GM23338 (cell line): ENCODE data around the gene SALL2.

Experiments
- EZH2 ChIP-seq: fragments of 200-600 bp; sonication (generic); IDR thresholded peaks from one replicate; pipeline ENCODE4 v1.8.0; 2017; ENCODE audit warnings: antibody characterized with exemption, mild to moderate bottlenecking, low read depth; ENCODE audit not compliant: unreplicated experiment
- EZH2phosphoT487 ChIP-seq: fragments of 200-600 bp; sonication (generic); IDR thresholded peaks from one replicate; pipeline ENCODE4 v1.8.1; 2018; ENCODE audit warnings: antibody characterized with exemption; ENCODE audit not compliant: unreplicated experiment
- JUNB ChIP-seq: IDR thresholded peaks from one replicate; pipeline ENCODE4 v1.6.1; 2016; ENCODE audit warnings: antibody characterized with exemption; ENCODE audit not compliant: unreplicated experiment
- TF ChIP-seq, protein P1 (sequence below), 2 experiments: fragments of 200-600 bp in 1 of 2; sonication (generic) in 1 of 2; conservative IDR thresholded peaks; 2 replicates each; pipeline versions ENCODE4 v1.5.1 to v1.6.1; 2016 to 2017; ENCODE audit warnings: antibody characterized with exemption in 2 of 2, low read depth in 2 of 2, mild to moderate bottlenecking in 2 of 2, moderate library complexity in 1 of 2
- TF ChIP-seq, protein P2 (sequence below): IDR thresholded peaks from one replicate; pipeline ENCODE4 v1.6.1; 2018; ENCODE audit warnings: antibody characterized with exemption; ENCODE audit not compliant: unreplicated experiment

DNA sequence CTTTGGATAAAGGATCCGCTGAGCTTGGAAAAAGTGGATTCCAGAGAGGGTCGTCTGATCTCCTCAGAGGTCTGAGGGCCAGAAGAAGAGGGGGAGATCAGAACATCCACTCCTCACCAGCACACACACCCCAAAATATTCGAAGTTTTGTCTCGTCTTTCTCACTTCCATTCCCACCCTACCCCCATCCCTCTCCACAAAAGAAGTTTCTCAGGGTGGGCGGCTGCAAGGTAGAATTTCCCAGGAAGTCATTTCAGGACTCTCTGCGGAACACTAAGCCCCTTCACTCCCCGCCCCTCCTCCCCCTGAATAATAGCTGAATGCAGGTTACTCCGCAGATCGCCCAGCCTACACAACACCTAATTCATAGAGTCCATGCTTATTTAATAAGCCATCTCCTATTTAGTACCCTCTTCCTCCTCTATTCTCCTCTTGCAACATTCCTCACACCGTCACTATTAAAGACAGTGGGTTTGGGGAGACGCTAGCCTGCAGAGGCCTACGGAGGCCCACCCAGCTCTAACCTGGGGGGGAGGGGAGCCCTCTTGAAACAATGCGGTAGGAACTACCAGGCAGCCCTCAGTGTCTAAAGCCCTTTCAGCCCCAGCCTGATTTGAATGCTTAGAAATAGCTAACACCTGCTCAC lies 649 bp upstream of the SALL2 start:
- TF ChIP-seq, protein P1, sequence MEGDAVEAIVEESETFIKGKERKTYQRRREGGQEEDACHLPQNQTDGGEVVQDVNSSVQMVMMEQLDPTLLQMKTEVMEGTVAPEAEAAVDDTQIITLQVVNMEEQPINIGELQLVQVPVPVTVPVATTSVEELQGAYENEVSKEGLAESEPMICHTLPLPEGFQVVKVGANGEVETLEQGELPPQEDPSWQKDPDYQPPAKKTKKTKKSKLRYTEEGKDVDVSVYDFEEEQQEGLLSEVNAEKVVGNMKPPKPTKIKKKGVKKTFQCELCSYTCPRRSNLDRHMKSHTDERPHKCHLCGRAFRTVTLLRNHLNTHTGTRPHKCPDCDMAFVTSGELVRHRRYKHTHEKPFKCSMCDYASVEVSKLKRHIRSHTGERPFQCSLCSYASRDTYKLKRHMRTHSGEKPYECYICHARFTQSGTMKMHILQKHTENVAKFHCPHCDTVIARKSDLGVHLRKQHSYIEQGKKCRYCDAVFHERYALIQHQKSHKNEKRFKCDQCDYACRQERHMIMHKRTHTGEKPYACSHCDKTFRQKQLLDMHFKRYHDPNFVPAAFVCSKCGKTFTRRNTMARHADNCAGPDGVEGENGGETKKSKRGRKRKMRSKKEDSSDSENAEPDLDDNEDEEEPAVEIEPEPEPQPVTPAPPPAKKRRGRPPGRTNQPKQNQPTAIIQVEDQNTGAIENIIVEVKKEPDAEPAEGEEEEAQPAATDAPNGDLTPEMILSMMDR (conservative IDR thresholded peaks at IDR 0.05; ENCODE audit: low read depth in 2 of 2): no peak
- TF ChIP-seq JUNB (no peak), EZH2 (no peak), EZH2phosphoT487 (no peak)
- TF ChIP-seq, protein P2, sequence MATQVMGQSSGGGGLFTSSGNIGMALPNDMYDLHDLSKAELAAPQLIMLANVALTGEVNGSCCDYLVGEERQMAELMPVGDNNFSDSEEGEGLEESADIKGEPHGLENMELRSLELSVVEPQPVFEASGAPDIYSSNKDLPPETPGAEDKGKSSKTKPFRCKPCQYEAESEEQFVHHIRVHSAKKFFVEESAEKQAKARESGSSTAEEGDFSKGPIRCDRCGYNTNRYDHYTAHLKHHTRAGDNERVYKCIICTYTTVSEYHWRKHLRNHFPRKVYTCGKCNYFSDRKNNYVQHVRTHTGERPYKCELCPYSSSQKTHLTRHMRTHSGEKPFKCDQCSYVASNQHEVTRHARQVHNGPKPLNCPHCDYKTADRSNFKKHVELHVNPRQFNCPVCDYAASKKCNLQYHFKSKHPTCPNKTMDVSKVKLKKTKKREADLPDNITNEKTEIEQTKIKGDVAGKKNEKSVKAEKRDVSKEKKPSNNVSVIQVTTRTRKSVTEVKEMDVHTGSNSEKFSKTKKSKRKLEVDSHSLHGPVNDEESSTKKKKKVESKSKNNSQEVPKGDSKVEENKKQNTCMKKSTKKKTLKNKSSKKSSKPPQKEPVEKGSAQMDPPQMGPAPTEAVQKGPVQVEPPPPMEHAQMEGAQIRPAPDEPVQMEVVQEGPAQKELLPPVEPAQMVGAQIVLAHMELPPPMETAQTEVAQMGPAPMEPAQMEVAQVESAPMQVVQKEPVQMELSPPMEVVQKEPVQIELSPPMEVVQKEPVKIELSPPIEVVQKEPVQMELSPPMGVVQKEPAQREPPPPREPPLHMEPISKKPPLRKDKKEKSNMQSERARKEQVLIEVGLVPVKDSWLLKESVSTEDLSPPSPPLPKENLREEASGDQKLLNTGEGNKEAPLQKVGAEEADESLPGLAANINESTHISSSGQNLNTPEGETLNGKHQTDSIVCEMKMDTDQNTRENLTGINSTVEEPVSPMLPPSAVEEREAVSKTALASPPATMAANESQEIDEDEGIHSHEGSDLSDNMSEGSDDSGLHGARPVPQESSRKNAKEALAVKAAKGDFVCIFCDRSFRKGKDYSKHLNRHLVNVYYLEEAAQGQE: no peak
